Astrocyte (in vitro differentiated cells and primary cell): ENCODE results near the gene CLIP4. TPM values are rescaled to one million over a fixed set of nuclear protein-coding genes. Genes with fewer than 3 reads are reported as not detected.

ENCODE experiments used
- DNase-seq: peaks from one replicate; pipeline ENCODE4 v3.0.0-alpha.2; 2010; ENCODE audit warnings: low read depth
- FAIRE-seq: peaks from 2 replicates; lab custom pipeline; 2011; peaks lifted over from hg19 to GRCh38; lab: Jason Lieb, UNC
- H2AFZ ChIP-seq: 2 replicates; pipeline ENCODE4 v1.6.0; 2012; ENCODE audit warnings: low read depth, low read length, inconsistent platforms
- H3K27ac ChIP-seq: 2 replicates; pipeline ENCODE4 v1.5.1; 2011; ENCODE audit warnings: low read depth, low read length, inconsistent platforms
- H3K27me3 ChIP-seq: 2 replicates; pipeline ENCODE4 v1.6.0; 2011; ENCODE audit warnings: low read length, inconsistent platforms; ENCODE audit not compliant: insufficient read depth
- H3K36me3 ChIP-seq: 2 replicates; pipeline ENCODE4 v1.5.1; 2011; ENCODE audit warnings: low read length, inconsistent platforms; ENCODE audit not compliant: insufficient read depth
- H3K4me1 ChIP-seq: 2 replicates; pipeline ENCODE4 v1.5.1; 2011; ENCODE audit warnings: low read length, inconsistent platforms; ENCODE audit not compliant: insufficient read depth
- H3K4me2 ChIP-seq: 2 replicates; pipeline ENCODE4 v1.6.0; 2012; ENCODE audit warnings: low read length, inconsistent platforms
- H3K4me3 ChIP-seq: 2 replicates; pipeline ENCODE4 v1.5.1; 2011; ENCODE audit warnings: low read depth, mild to moderate bottlenecking, low read length, inconsistent platforms; ENCODE audit not compliant: insufficient read depth
- H3K79me2 ChIP-seq: 2 replicates; pipeline ENCODE4 v1.6.0; 2012; ENCODE audit warnings: mild to moderate bottlenecking, low read length, inconsistent platforms; ENCODE audit not compliant: insufficient read depth
- H3K9ac ChIP-seq: 2 replicates; pipeline ENCODE4 v1.6.0; 2012; ENCODE audit warnings: mild to moderate bottlenecking, low read length, inconsistent platforms
- H3K9me3 ChIP-seq: 2 replicates; pipeline ENCODE4 v1.5.1; 2012; ENCODE audit warnings: low read depth, mild to moderate bottlenecking, low read length, inconsistent platforms; ENCODE audit not compliant: insufficient read depth
- H4K20me1 ChIP-seq: 2 replicates; pipeline ENCODE4 v1.6.0; 2012; ENCODE audit warnings: low read length, inconsistent platforms; ENCODE audit not compliant: insufficient read depth
- H3K27ac Mint-ChIP-seq: one replicate; pipeline ENCODE4 v1.8.0; 2021; ENCODE audit warnings: mild to moderate bottlenecking, mixed read lengths; ENCODE audit not compliant: unreplicated experiment
- H3K27me3 Mint-ChIP-seq: one replicate; pipeline ENCODE4 v1.8.0; 2021; ENCODE audit warnings: low read depth, mixed read lengths; ENCODE audit not compliant: unreplicated experiment
- H3K36me3 Mint-ChIP-seq: one replicate; pipeline ENCODE4 v1.8.0; 2021; ENCODE audit warnings: low read depth, mixed read lengths; ENCODE audit not compliant: unreplicated experiment
- H3K4me1 Mint-ChIP-seq: one replicate; pipeline ENCODE4 v1.8.0; 2021; ENCODE audit warnings: low read depth, mixed read lengths; ENCODE audit not compliant: unreplicated experiment
- H3K4me3 Mint-ChIP-seq: one replicate; pipeline ENCODE4 v1.8.0; 2021; ENCODE audit warnings: mild to moderate bottlenecking, moderate library complexity, mixed read lengths; ENCODE audit not compliant: unreplicated experiment
- H3K9me3 Mint-ChIP-seq: one replicate; pipeline ENCODE4 v1.8.0; 2021; ENCODE audit warnings: mild to moderate bottlenecking, mixed read lengths; ENCODE audit not compliant: unreplicated experiment
- EZH2 ChIP-seq: IDR thresholded peaks from 2 replicates; pipeline ENCODE4 v1.6.1; 2012; ENCODE audit warnings: mild to moderate bottlenecking, low read length, inconsistent platforms; ENCODE audit not compliant: insufficient read depth
- total RNA-seq: library from RNA; stranded (reverse); gene quantifications from 2 replicates; pipeline ENCODE4 v1.2.1, GENCODE V29; 2021
- TF ChIP-seq, protein P1 (sequence below): IDR thresholded peaks from 2 replicates; pipeline ENCODE4 v1.5.1; 2011; ENCODE audit warnings: low read depth, mild to moderate bottlenecking, inconsistent platforms, low read length, moderate library complexity; ENCODE audit not compliant: insufficient read depth

CLIP4 gene
- total RNA-seq, 1 donor from 2014 or later: 18.4 TPM

GRCh38 chr2:29113891-29114321 lies 1.3 kb upstream of the CLIP4 start:
- H3K36me3 Mint-ChIP-seq: peaks cover 2% of the 10 kb centered on the region
- DNase-seq: peak; percentile 79
- peak overlapping the region; percentile 94 for H3K4me3 Mint-ChIP-seq
- Histone ChIP-seq H3K4me1 (peaks cover 44% of the 10 kb centered on the region), H3K4me2 (peak overlapping the region; percentile 98), H3K79me2 (peaks cover 29% of the 10 kb centered on the region), H3K36me3 (no peaks in the 10 kb centered on the region), H4K20me1 (no peaks in the 10 kb centered on the region), H3K9ac (peak overlapping the region; percentile 93), H2AFZ (no peak overlapping the region), H3K4me3 (no peak overlapping the region), H3K27ac (peak overlapping the region; percentile 82), H3K9me3 (no peaks in the 10 kb centered on the region), H3K27me3 (no peaks in the 10 kb centered on the region)
- no peak for FAIRE-seq
- peak overlapping the region; percentile 85 for H3K27ac Mint-ChIP-seq
- H3K9me3 Mint-ChIP-seq: no peaks in the 10 kb centered on the region
- H3K4me1 Mint-ChIP-seq: peaks cover 42% of the 10 kb centered on the region
- TF ChIP-seq, protein P1, sequence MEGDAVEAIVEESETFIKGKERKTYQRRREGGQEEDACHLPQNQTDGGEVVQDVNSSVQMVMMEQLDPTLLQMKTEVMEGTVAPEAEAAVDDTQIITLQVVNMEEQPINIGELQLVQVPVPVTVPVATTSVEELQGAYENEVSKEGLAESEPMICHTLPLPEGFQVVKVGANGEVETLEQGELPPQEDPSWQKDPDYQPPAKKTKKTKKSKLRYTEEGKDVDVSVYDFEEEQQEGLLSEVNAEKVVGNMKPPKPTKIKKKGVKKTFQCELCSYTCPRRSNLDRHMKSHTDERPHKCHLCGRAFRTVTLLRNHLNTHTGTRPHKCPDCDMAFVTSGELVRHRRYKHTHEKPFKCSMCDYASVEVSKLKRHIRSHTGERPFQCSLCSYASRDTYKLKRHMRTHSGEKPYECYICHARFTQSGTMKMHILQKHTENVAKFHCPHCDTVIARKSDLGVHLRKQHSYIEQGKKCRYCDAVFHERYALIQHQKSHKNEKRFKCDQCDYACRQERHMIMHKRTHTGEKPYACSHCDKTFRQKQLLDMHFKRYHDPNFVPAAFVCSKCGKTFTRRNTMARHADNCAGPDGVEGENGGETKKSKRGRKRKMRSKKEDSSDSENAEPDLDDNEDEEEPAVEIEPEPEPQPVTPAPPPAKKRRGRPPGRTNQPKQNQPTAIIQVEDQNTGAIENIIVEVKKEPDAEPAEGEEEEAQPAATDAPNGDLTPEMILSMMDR: no peak
- TF ChIP-seq EZH2: no peak
- no peaks in the 10 kb centered on the region for H3K27me3 Mint-ChIP-seq

DNA sequence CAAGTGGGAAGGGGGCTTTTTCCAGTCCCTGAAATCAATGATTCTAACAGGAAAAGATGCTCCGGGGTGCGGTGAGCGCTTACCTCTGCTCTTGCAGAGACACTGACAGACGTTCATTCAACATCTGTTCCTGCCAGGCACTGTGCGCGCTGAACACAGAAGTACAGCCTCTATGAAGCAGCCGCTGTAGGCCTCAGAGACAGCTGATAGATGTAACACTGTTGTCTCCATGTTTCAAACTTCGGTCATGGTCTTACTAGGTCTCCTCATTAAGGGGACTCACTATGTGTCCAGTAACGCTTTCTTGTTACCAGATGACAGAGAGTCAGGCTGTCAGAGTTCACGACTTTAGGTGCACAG lies 649 bp upstream of the CLIP4 start:
- peak overlapping the region; percentile 42 for H2AFZ ChIP-seq
- peak overlapping the region; percentile 93 for H3K9ac ChIP-seq
- no peak for TF ChIP-seq EZH2
- TF ChIP-seq, protein P1: no peak
- Mint-ChIP-seq H3K27me3 (no peaks in the 10 kb centered on the region), H3K4me1 (peaks cover 46% of the 10 kb centered on the region), H3K27ac (peak overlapping the region; percentile 85), H3K9me3 (no peaks in the 10 kb centered on the region), H3K4me3 (peak overlapping the region; percentile 94), H3K36me3 (peaks cover 2% of the 10 kb centered on the region)
- peak overlapping the region; percentile 83 for H3K4me3 ChIP-seq
- no peaks in the 10 kb centered on the region for H3K27me3 ChIP-seq
- DNase-seq (no peak), FAIRE-seq (no peak)
- no peaks in the 10 kb centered on the region for H4K20me1 ChIP-seq
- H3K27ac ChIP-seq: peak overlapping the region; percentile 82
- H3K4me2 ChIP-seq: peak overlapping the region; percentile 98
- H3K9me3 ChIP-seq: no peaks in the 10 kb centered on the region
- H3K79me2 ChIP-seq: peaks cover 35% of the 10 kb centered on the region
- peaks cover 44% of the 10 kb centered on the region for H3K4me1 ChIP-seq
- H3K36me3 ChIP-seq: no peaks in the 10 kb centered on the region
